DND-41 (cell line): ENCODE measurements around the gene GSE1.

Experiments used
- ATAC-seq: fragments of 200-7000 bp; cut with Tn5 transposase; 3 replicates; pipeline ENCODE4 v1.9.1; 2021; ENCODE audit warnings: low read depth; ENCODE audit not compliant: insufficient read depth
- DNase-seq: peaks from one replicate; pipeline ENCODE4 v3.0.0-alpha.2; 2020
- H2AFZ ChIP-seq: 2 replicates; pipeline ENCODE4 v1.6.0; 2012; ENCODE audit warnings: low read depth, low read length
- H3K27ac ChIP-seq: 2 replicates; pipeline ENCODE4 v1.5.1; 2012; ENCODE audit warnings: low read length, inconsistent platforms
- H3K27me3 ChIP-seq: fragments of 200-600 bp; sonication (generic); 2 replicates; pipeline ENCODE4 v1.6.0; 2012; ENCODE audit warnings: low read length, mild to moderate bottlenecking, inconsistent platforms; ENCODE audit not compliant: insufficient read depth, poor library complexity
- H3K36me3 ChIP-seq: 2 replicates; pipeline ENCODE4 v1.5.1; 2012; ENCODE audit warnings: low read length, inconsistent platforms; ENCODE audit not compliant: insufficient read depth
- H3K4me1 ChIP-seq: 2 replicates; pipeline ENCODE4 v1.5.1; 2012; ENCODE audit warnings: mild to moderate bottlenecking, low read length; ENCODE audit not compliant: insufficient read depth
- H3K4me2 ChIP-seq: 2 replicates; pipeline ENCODE4 v1.6.0; 2012; ENCODE audit warnings: mild to moderate bottlenecking, moderate library complexity, low read length, inconsistent platforms; ENCODE audit not compliant: insufficient read depth
- H3K4me3 ChIP-seq, 2 experiments: fragments of 200-600 bp in 1 of 2; shearing (Covaris generic) in 1 of 2; 2 replicates each; pipeline ENCODE4 v1.5.1; 2012 to 2016; ENCODE audit warnings: inconsistent platforms in 2 of 2, low read length in 2 of 2, mild to moderate bottlenecking in 2 of 2, low read depth in 1 of 2, moderate library complexity in 1 of 2
- H3K79me2 ChIP-seq: 2 replicates; pipeline ENCODE4 v1.6.0; 2012; ENCODE audit warnings: low read length, inconsistent platforms; ENCODE audit not compliant: insufficient read depth
- H3K9ac ChIP-seq: 2 replicates; pipeline ENCODE4 v1.6.0; 2012; ENCODE audit warnings: low read depth, mild to moderate bottlenecking, inconsistent platforms, low read length, moderate library complexity
- H3K9me3 ChIP-seq: 2 replicates; pipeline ENCODE4 v1.5.1; 2012; ENCODE audit warnings: low read length, moderate library complexity, mild to moderate bottlenecking, inconsistent platforms; ENCODE audit not compliant: insufficient read depth, severe bottlenecking
- H4K20me1 ChIP-seq: 2 replicates; pipeline ENCODE4 v1.6.0; 2012; ENCODE audit warnings: low read length; ENCODE audit not compliant: insufficient read depth
- EZH2 ChIP-seq: IDR thresholded peaks from 3 replicates; pipeline ENCODE4 v1.6.1; 2012; ENCODE audit warnings: borderline replicate concordance, low read depth, mild to moderate bottlenecking, moderate library complexity, low read length, inconsistent platforms; ENCODE audit not compliant: severe bottlenecking
- TF ChIP-seq, protein P1 (sequence below): IDR thresholded peaks from 2 replicates; pipeline ENCODE4 v1.5.1; 2012; ENCODE audit warnings: borderline replicate concordance, low read length, moderate library complexity, mild to moderate bottlenecking; ENCODE audit not compliant: poor library complexity, severe bottlenecking; ENCODE audit errors: extremely low read depth

The GSE1 gene

DNA sequence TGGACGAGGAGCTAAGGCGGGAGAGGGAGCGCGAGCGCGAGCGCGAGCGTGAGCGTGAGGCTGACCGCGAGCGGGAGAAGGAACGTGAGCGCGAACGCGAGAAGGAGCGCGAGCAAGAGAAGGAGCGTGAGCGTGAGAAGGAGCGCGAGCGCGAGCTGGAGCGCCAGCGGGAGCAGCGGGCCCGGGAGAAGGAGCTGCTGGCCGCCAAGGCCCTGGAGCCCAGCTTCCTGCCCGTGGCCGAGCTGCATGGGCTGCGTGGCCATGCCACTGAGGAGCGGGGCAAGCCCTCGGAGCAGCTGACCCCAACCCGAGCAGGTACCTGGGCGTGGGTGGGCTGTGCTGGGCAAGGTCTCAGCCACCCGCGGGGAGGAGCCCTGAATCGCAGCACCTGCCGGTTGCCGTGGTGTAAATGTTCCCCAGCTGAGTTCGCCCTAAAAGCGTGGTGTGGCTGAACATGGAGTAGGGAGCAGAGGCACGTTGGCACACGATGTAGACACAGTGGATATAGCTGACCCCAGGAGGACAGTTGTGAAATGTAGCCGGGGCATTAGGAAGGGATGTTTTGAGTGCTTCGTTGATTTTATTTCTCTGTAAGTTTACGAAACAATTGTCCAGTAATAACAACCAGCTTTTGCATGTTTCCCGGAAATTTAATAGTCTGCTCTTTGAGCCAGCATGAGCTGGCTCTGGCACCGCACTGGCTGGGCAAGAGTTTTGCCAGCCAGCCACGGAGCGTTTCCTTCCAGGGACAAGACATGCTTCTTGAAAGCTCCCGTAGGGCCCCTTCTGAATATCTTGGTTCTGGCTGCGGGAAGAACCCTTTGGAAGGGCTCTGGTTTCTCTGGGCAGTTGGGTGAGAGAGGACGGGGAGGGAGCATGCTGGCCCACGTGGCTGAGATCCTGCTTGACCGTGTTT lies 43.5 kb downstream of the GSE1 start:
- Histone ChIP-seq H4K20me1 (peaks cover 68% of the 10 kb centered on the region), H3K27me3 (no peaks in the 10 kb centered on the region)

DNA sequence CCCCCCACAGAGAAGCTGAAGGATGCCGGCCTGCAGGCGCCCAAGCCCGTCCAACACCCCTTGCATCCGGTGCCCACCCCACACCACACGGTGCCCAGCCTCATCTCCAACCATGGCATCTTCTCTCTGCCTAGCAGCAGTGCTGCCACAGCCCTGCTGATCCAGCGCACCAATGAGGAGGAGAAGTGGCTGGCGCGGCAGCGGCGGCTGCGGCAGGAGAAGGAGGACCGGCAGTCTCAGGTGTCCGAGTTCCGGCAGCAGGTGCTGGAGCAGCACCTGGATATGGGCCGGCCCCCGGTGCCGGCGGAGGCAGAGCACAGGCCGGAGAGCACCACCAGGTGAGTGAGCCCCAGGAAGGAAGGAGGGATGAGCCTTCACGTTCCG lies 44.1 kb downstream of the GSE1 start:
- Histone ChIP-seq H3K79me2 (0 out of 2 replicates have a peak, but pooled peaks cover 4% of the 10 kb centered on the region), H3K4me1 (no peaks in the 10 kb centered on the region), H3K9me3 (no peaks in the 10 kb centered on the region), H3K9ac (no peak overlapping the region), H4K20me1 (peaks cover 63% of the 10 kb centered on the region), H2AFZ (no peak overlapping the region), H3K36me3 (peaks cover 90% of the 10 kb centered on the region), H3K27me3 (no peaks in the 10 kb centered on the region), H3K27ac (no peak overlapping the region), H3K4me3 (no peak overlapping the region), H3K4me2 (no peak overlapping the region)
- TF ChIP-seq, protein P1, sequence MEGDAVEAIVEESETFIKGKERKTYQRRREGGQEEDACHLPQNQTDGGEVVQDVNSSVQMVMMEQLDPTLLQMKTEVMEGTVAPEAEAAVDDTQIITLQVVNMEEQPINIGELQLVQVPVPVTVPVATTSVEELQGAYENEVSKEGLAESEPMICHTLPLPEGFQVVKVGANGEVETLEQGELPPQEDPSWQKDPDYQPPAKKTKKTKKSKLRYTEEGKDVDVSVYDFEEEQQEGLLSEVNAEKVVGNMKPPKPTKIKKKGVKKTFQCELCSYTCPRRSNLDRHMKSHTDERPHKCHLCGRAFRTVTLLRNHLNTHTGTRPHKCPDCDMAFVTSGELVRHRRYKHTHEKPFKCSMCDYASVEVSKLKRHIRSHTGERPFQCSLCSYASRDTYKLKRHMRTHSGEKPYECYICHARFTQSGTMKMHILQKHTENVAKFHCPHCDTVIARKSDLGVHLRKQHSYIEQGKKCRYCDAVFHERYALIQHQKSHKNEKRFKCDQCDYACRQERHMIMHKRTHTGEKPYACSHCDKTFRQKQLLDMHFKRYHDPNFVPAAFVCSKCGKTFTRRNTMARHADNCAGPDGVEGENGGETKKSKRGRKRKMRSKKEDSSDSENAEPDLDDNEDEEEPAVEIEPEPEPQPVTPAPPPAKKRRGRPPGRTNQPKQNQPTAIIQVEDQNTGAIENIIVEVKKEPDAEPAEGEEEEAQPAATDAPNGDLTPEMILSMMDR = no peak
- no peak for TF ChIP-seq EZH2
- DNase-seq (no peak), ATAC-seq (no peak)

More for the DNA sequence above, 43.5 kb downstream of the GSE1 start:
- ATAC-seq = no peak
- TF ChIP-seq, protein P1 = no peak
- TF ChIP-seq EZH2 = no peak
- DNase-seq = no peak
- H3K79me2 ChIP-seq = 0 out of 2 replicates have a peak, but pooled peaks cover 4% of the 10 kb centered on the region
- H3K9me3 ChIP-seq = no peaks in the 10 kb centered on the region
- no peak overlapping the region for H2AFZ ChIP-seq
- H3K4me3 ChIP-seq = no peak overlapping the region
- no peak overlapping the region for H3K4me2 ChIP-seq
- H3K27ac ChIP-seq = no peak overlapping the region
- H3K4me1 ChIP-seq = no peaks in the 10 kb centered on the region
- H3K36me3 ChIP-seq = peaks cover 90% of the 10 kb centered on the region
- H3K9ac ChIP-seq = no peak overlapping the region

DNA sequence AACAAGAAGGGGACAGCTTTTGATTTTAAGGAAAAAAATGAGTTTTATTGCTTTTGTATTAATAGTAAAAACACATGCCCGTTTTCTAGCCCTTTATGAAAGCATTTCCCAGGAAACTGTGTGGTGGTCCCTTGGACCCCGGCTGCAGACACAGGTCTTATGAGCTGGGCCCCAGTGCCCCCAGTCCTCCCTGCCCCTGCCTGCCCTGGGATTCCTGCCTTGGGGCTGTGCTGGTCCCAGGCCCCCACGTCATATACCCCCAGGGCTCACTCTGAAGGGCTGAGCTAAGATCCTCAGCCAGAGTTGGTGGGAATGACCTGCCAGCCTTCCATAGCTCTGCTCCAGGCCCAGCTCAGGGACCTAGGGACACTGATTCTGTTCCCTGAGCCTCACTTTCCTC lies 44.9 kb downstream of the GSE1 start:
- Histone ChIP-seq H3K27me3 (no peaks in the 10 kb centered on the region), H3K9ac (no peak overlapping the region), H3K36me3 (peaks cover 96% of the 10 kb centered on the region), H4K20me1 (peaks cover 64% of the 10 kb centered on the region), H3K9me3 (no peaks in the 10 kb centered on the region), H2AFZ (no peak overlapping the region), H3K4me3 (no peak overlapping the region), H3K27ac (no peak overlapping the region), H3K4me2 (no peak overlapping the region), H3K79me2 (0 out of 2 replicates have a peak, but pooled peaks cover 4% of the 10 kb centered on the region), H3K4me1 (no peaks in the 10 kb centered on the region)
- DNase-seq (no peak), ATAC-seq (no peak)
- TF ChIP-seq, protein P1 = no peak
- no peak for TF ChIP-seq EZH2
